GM19467 (cell line): ENCODE results near the gene DHRS3.
A peak's percentile ranks its signal among the peaks of the same experiment; 100 is the strongest.
"Not testable (repeated sequence)": the region's sequence is repeated elsewhere in the genome, so short reads cannot be mapped to it uniquely, and the experiment has no call there.

ENCODE experiments used
- ATAC-seq: cut with Tn5 transposase; IDR thresholded peaks from one replicate; pipeline ENCODE4 v1.9.1; 2021; ENCODE audit warnings: mild to moderate bottlenecking, moderate library complexity; ENCODE audit not compliant: unreplicated experiment

DHRS3 gene

GRCh38 chr1:12617901-12618660 lies at the start of gene DHRS3:
Gene DHRS3, minus strand, starts transcription at chr1:12618210. Its CDS starts 862 bp downstream, at chr1:12617348.
- ATAC-seq, result no peak

GRCh38 chr1:12666141-12666735 lies 48.2 kb upstream of the DHRS3 start:
- no peak for ATAC-seq

- no peak for ATAC-seq
Measured at GRCh38 chr1:12665511-12665910, 47.5 kb upstream of the DHRS3 start.

- ATAC-seq, result no peak
Measured at GRCh38 chr1:12662556-12662955, 44.5 kb upstream of the DHRS3 start.

- no peak for ATAC-seq
Measured at GRCh38 chr1:12661606-12662219, 43.7 kb upstream of the DHRS3 start.

GRCh38 chr1:12658531-12659453 lies 40.8 kb upstream of the DHRS3 start:
- ATAC-seq, result peak; percentile 56

GRCh38 chr1:12657885-12658512 lies 40.0 kb upstream of the DHRS3 start:
- ATAC-seq, result not testable (repeated sequence)

- no peak for ATAC-seq
Measured at GRCh38 chr1:12657060-12657884, 39.3 kb upstream of the DHRS3 start.

- no peak for ATAC-seq
Measured at GRCh38 chr1:12656575-12656974, 38.6 kb upstream of the DHRS3 start.

- no peak for ATAC-seq
Measured at GRCh38 chr1:12654657-12655056, 36.6 kb upstream of the DHRS3 start.

GRCh38 chr1:12654004-12654567 lies 36.1 kb upstream of the DHRS3 start:
- no peak for ATAC-seq

GRCh38 chr1:12649971-12650421 lies 32.0 kb upstream of the DHRS3 start:
- ATAC-seq, result no peak

- ATAC-seq, result no peak
Measured at GRCh38 chr1:12648741-12649140, 30.7 kb upstream of the DHRS3 start.

GRCh38 chr1:12645401-12645800 lies 27.4 kb upstream of the DHRS3 start:
- ATAC-seq, result not testable (repeated sequence)

GRCh38 chr1:12644829-12645228 lies 26.8 kb upstream of the DHRS3 start:
- no peak for ATAC-seq

- ATAC-seq, result no peak
Measured at GRCh38 chr1:12644237-12644636, 26.2 kb upstream of the DHRS3 start.

GRCh38 chr1:12643785-12644184 lies 25.8 kb upstream of the DHRS3 start, which contains the start of gene AADACL4:
Gene AADACL4, plus strand, starts transcription at chr1:12644085. Its CDS starts 462 bp downstream, at chr1:12644547.
- no peak for ATAC-seq

- ATAC-seq, result no peak
Measured at GRCh38 chr1:12643079-12643478, 25.1 kb upstream of the DHRS3 start.

- ATAC-seq, result no peak
Measured at GRCh38 chr1:12640958-12641272, 22.9 kb upstream of the DHRS3 start.
